Measurements from ENCODE around the gene PHF20.
"Not testable (repeated sequence)": the region's sequence is repeated elsewhere in the genome, so short reads cannot be mapped to it uniquely, and the experiment has no call there.

The PHF20 gene

GRCh38 chr20:35838205-35838604 lies 66.4 kb downstream of the PHF20 start:
- in situ Hi-C loops (cut with MboI; ENCODE audit: low sequenced_read_pairs): no loop called here

- in situ Hi-C loops (cut with MboI; ENCODE audit: low sequenced_read_pairs): no loop called here
Measured at GRCh38 chr20:35839904-35840303, 68.1 kb downstream of the PHF20 start.

GRCh38 chr20:35840421-35840820 lies 68.6 kb downstream of the PHF20 start:
- in situ Hi-C loops (cut with MboI; ENCODE audit: low sequenced_read_pairs): no loop called here

- in situ Hi-C loops (cut with MboI; ENCODE audit: low sequenced_read_pairs): no loop called here
Measured at GRCh38 chr20:35842361-35842760, 70.5 kb downstream of the PHF20 start.

GRCh38 chr20:35843894-35844293 lies 72.1 kb downstream of the PHF20 start:
- in situ Hi-C loops (cut with MboI; ENCODE audit: low sequenced_read_pairs): not testable (repeated sequence)

- in situ Hi-C loops (cut with MboI; ENCODE audit: low sequenced_read_pairs): no loop called here
Measured at GRCh38 chr20:35845561-35845960, 73.7 kb downstream of the PHF20 start.

GRCh38 chr20:35849706-35850105 lies 77.9 kb downstream of the PHF20 start:
- in situ Hi-C loops (cut with MboI; ENCODE audit: low sequenced_read_pairs): no loop called here

- in situ Hi-C loops (cut with MboI; ENCODE audit: low sequenced_read_pairs): not testable (repeated sequence)
Measured at GRCh38 chr20:35851659-35852058, 79.8 kb downstream of the PHF20 start.

- in situ Hi-C loops (cut with MboI; ENCODE audit: low sequenced_read_pairs): no loop called here
Measured at GRCh38 chr20:35854713-35855348, 83.0 kb downstream of the PHF20 start.

- in situ Hi-C loops (cut with MboI; ENCODE audit: low sequenced_read_pairs): not testable (repeated sequence)
Measured at GRCh38 chr20:35855641-35856040, 83.8 kb downstream of the PHF20 start.

- in situ Hi-C loops (cut with MboI; ENCODE audit: low sequenced_read_pairs): no loop called here
Measured at GRCh38 chr20:35856866-35857265, 85.1 kb downstream of the PHF20 start.

- in situ Hi-C loops (cut with MboI; ENCODE audit: low sequenced_read_pairs): no loop called here
Measured at GRCh38 chr20:35866418-35867202, 94.8 kb downstream of the PHF20 start.

GRCh38 chr20:35870541-35871258 lies 98.9 kb downstream of the PHF20 start:
- in situ Hi-C loops (cut with MboI; ENCODE audit: low sequenced_read_pairs): no loop called here

GRCh38 chr20:35871259-35871771 lies 99.5 kb downstream of the PHF20 start:
- in situ Hi-C loops (cut with MboI; ENCODE audit: low sequenced_read_pairs): no loop called here

- in situ Hi-C loops (cut with MboI; ENCODE audit: low sequenced_read_pairs): no loop called here
Measured at GRCh38 chr20:35876033-35876320, 104.2 kb downstream of the PHF20 start.

- in situ Hi-C loops (cut with MboI; ENCODE audit: low sequenced_read_pairs): no loop called here
Measured at GRCh38 chr20:35877611-35878010, 105.8 kb downstream of the PHF20 start.

GRCh38 chr20:35878113-35878625 lies 106.4 kb downstream of the PHF20 start:
- in situ Hi-C loops (cut with MboI; ENCODE audit: low sequenced_read_pairs): no loop called here

GRCh38 chr20:35881676-35882075 lies 109.9 kb downstream of the PHF20 start:
- in situ Hi-C loops (cut with MboI; ENCODE audit: low sequenced_read_pairs): no loop called here

- in situ Hi-C loops (cut with MboI; ENCODE audit: low sequenced_read_pairs): not testable (repeated sequence)
Measured at GRCh38 chr20:35882427-35883161, 110.8 kb downstream of the PHF20 start.

- in situ Hi-C loops (cut with MboI; ENCODE audit: low sequenced_read_pairs): no loop called here
Measured at GRCh38 chr20:35883336-35883777, 111.5 kb downstream of the PHF20 start.

All from hTERT RPE-1 (cell line).